HG03442 (cell line): ENCODE data around the gene PKD2L1.
"Not testable (repeated sequence)": the region's sequence is repeated elsewhere in the genome, so short reads cannot be mapped to it uniquely, and the experiment has no call there.

Experiments used
- ATAC-seq: cut with Tn5 transposase; IDR thresholded peaks from one replicate; pipeline ENCODE4 v1.9.1; 2021; ENCODE audit warnings: mild to moderate bottlenecking, moderate library complexity; ENCODE audit not compliant: unreplicated experiment

The PKD2L1 gene

GRCh38 chr10:100334762-100335161 lies 4.7 kb upstream of the PKD2L1 start:
- ATAC-seq: no peak

DNA sequence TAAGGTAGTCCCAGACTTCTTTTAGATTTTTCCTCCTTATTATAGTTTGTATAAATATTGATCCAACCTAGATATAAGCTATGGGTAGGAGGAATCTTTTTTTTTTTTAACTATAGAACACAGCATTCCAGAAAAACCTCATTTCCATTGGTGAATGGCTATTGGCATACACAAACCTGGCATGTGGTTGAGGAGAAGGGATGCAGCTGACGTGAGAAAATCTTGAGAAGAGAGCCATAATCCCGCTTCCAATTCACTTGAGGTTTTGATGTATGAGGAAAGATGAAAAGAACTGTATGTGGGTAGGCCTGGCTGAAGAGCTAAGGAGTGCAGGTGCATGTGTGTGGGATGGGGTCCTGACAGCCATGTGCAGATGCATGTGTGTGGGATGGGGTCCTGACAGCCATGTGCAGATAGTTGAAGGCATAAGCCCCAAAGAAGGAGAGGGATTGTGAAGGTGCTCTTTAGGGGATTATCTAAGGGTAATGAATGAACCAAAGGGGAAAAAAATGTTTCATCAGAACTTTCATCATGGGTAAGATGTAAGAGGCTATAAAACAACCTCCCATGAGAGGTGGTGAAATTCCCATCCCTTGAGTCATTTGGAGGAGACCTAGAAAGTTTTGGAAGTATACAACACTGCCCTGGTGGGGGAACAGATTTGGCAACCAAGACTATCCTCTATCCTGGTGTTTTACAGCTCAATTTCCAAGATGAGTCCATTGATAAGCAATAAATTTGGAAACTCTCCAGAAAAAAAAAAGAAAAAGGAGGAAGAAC lies 3.8 kb upstream of the PKD2L1 start:
- no peak for ATAC-seq

DNA sequence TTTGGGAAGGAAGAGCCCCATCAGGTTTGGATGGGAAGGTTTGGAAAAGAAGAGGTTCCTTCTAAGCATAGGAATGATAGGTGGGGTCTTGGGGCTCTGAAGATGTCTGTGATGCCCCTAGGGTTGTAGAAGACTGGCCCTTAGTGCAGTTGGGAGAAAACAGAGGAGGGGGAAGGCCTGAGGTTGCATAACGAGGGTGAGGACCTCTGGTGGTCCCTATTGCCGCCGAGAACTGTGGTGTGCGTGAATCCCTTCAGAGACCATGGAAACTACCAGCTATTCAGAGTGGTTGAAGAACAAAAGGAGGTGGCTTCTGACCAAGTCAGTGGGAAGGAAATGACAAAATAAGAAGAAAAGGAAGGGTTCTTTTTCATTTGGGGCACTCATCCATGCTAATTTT lies 3.1 kb upstream of the PKD2L1 start:
- ATAC-seq: no peak

DNA sequence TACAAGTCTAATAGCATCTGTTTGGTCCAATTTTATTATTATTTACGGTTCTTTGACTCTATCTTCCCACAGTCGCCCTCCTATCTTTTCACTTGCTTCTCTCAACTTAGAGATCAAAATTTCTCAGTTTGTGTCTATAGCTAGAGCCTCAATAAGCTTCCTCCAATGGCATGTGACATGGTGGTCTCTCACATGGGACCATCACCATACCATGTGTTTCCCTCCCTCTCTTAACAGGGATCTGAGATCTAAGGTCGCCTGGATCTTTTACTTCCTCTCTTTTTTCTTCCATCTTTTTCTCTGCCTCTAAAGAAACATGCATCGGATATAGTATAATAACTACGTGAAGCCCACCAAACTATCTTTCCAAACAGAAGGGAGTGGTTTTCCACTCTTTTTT lies 1.8 kb downstream of the PKD2L1 start:
- no peak for ATAC-seq

GRCh38 chr10:100327718-100328009 lies 2.4 kb downstream of the PKD2L1 start:
- ATAC-seq: no peak

GRCh38 chr10:100327007-100327717 lies 2.9 kb downstream of the PKD2L1 start:
- ATAC-seq: peak; percentile 98

DNA sequence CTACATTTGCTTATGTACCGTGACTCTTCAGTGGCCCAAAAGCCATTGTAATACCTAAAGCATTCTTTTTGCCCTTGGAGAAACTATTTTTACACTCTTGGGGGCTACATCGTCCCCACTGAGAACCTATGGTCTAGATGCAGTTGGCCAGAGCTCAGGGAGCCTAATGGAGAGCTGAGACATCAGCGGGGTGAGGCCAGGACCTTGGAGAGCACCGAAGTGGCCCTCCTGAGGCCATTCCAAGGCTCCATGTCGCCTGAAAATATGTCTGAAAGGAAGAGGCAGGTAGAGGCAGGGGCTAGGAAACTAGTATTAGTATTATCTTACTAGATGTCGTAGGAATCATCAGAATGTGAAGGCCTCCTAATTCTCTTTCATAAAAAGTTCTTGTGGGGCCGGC lies 4.9 kb downstream of the PKD2L1 start:
- no peak for ATAC-seq

DNA sequence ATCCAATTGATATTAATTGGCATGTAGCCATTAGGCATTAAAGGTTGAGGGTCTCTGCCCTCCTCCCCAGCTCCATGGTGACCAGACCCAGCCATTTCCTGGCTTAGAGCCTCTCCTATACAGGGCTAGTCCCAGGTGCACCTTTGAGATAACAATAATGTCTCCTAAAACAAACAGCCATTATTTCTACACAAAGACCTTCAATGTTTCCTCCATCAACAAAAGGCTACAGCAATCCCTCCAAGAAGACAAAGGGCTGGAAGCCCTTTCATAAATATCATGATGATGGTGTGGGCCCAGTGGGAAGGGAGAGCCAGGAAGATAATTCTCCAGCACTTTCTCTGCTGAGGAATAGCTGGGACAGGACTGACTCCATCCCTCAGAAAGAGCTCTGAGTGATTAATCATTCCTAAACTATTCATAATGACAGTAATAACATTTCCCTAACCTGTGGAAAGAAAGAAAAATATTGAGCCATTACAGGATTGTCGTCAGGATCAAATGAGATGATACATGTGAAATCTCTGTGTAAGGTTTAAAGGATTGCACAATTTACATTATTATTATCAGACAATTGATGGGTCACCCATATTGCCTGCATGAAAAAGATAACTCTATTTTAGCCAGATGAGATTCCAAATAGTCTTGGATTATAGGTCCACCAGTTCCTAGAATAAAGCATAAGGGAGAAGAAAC lies 10.2 kb downstream of the PKD2L1 start:
- no peak for ATAC-seq

- ATAC-seq: no peak
These were observed 11.8 kb downstream of the PKD2L1 start for GRCh38 chr10:100318207-100318606.

DNA sequence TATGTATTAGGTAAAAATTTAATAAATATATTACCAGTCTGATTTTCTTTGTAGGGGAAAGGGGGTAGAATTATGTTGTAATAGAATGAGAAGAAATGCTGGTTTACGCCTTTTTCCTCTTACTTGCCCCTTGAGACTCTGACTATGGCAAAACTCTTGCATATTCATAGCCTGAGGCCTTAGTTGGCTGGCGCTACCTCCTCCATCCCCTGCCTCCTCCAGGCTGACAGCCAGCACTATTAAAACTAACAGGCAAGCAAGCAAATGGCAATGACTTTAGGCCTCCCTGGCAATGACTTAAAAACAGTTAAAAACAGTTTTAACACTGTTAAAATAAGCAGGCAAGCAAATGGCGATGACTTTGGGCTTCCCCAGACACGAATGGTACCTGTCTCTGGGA lies 14.4 kb downstream of the PKD2L1 start:
- ATAC-seq: no peak

GRCh38 chr10:100311298-100311697 lies 18.7 kb downstream of the PKD2L1 start:
- no peak for ATAC-seq

GRCh38 chr10:100307684-100308083 lies 22.3 kb downstream of the PKD2L1 start:
- no peak for ATAC-seq

DNA sequence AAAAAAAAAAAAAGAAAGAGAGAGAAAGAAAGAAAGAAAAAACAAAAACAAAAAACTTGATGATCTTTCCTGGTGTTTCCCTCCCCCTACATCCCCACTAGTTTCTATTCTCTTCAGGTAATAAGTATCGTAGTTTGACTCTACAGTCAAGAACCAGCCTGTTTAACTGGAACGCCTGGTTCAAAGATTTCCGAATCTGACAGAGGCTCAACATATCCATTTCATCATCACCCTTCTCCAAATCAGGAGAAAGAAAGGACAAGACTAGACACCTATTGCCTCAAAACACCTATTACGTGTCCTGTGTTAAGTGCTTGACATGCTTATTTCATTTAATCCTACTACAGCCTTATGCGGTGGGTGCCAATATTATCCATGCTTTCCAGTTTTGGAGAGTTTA lies 23.2 kb downstream of the PKD2L1 start:
- ATAC-seq: no peak

DNA sequence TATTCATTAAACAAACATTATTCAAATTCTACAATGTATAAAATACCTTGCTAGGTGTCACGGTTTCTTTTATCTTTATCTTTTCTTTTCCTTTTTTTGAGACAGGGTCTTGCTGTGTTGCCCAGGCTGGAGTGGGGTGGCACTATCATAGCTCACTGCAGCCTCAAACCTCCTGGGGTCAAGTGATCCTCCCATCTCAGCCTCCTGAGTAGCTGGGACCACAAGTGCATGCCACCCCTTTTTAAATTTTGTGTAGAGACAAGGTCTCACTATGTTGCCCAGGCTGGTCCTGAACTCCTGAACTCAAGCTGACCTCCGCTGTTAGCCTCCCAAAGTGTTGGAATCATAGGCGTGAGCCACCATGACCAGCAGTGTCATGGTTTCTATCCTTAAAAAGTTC lies 25.6 kb downstream of the PKD2L1 start:
- no peak for ATAC-seq

- ATAC-seq: no peak
These were observed 26.2 kb downstream of the PKD2L1 start for GRCh38 chr10:100303724-100304319.

DNA sequence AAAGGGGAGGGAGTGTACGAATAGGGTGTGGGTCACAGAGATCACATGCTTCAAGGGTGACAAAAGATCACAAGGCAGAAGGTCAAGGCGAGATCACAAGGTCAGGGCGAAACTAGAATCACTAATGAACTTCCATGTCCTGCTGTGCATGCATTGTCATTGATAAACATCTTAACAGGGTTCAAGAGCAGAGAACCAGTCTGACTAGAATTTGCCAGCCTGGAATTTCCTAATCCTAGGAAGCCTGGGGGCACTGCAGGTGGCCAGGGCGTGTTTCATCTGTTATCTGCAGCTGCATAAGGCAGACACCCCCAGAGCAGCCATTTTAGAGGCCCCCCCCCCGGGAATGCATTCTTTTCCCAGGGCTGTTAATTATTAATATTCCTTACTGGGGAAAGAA lies 28.9 kb downstream of the PKD2L1 start:
- not testable (repeated sequence) for ATAC-seq

GRCh38 chr10:100297242-100297641 lies 32.8 kb downstream of the PKD2L1 start:
- no peak for ATAC-seq

DNA sequence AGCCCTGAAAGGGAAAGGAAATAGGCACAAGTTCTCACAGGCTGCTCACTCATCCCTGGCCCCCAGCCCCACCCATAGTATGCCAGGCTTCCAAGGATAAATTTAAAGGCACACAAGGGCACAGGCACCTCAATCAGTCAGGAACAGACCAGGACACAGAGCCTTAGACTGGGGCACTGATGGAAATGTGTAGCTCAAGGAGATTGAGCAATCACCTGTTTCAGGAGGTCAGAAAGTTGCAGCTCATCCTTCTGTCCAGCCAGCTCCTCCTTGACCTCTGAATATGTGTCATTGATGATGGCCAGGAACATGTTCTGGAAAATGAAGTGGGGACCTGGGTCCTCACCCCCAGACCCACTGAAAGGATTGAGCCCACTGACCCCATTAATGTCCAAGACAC lies 37.0 kb downstream of the PKD2L1 start:
- no peak for ATAC-seq

DNA sequence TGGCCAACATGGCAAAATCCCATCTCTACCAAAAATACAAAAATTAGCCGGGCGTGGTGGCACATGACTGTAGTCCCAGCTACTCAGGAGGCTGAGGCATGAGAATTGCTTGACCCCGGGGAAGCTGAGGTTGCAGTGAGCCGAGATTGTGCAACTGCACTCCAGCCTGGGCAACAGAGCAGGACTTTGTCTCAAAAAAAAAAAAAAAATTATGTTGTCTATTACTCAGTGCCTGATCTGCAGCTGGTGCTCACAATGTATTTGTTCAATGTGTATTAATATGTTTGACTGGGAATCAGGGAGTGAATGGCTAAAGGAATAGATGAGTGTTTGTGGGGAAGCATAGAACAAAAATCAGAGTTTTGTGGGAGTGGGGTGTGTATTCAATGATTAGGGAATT lies 37.7 kb downstream of the PKD2L1 start:
- not testable (repeated sequence) for ATAC-seq

GRCh38 chr10:100291356-100291755 lies 38.7 kb downstream of the PKD2L1 start:
- ATAC-seq: no peak

DNA sequence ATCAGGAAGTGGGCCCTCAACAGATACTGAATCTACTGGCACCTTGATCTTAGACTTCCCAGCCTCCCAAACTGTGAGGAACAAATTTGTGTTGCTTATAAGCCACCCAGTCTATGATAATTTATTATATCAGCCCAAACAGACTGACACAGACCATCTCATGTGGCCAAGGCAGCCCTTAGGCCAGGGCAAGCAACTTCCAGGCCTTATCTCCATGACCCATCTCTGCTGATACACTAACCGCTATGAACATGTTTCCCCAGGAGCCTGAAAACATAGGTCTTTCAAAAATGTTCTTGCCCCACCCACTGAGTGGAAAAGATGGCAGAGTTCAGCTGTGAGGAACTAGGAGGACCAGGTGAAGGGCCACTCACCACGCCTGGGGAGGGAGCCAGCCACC lies 40.4 kb downstream of the PKD2L1 start:
- no peak for ATAC-seq

- no peak for ATAC-seq
These were observed 41.8 kb downstream of the PKD2L1 start for GRCh38 chr10:100288196-100288595.
